ENCODE results near the gene NLGN2. TPM values are rescaled to one million over a fixed set of nuclear protein-coding genes. Genes with fewer than 3 reads are reported as not detected.

NLGN2 gene
- total and polyA plus RNA-seq, 2 of the 8 experiments (the other 6 are each of a cell fraction or from before 2014, with no cell fraction given), result 21.2 to 62.8 TPM

DNA sequence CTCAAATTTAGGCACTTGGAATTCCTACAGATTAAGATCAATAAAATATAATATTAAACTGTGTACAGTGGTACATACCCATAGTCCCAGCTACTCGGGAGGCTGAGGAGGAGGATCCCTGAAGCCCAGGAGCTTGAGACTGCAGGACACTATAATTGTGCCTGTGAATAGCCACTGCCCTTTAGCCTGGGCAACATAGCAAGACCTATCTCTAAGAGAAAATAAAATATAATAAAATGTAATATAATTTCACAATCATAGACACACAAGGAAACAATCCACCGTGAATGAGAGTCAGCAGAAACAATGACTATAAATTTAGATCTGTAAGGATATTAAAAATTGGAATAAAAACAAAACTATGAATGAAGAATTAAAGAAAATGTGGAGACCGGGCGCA lies 36.8 kb upstream of the NLGN2 start:
- peaks cover 0 to 11% (median 4%) of the 10 kb centered on the region in 4 experiments; a peak in 5 of 7 replicates for H3K4me1 ChIP-seq (replicated peaks in 1 of 4; ENCODE audit: control insufficient read depth in 3 of 4, insufficient read depth in 4 of 4, low read length in 3 of 4)
- no peaks in the 10 kb centered on the region for H3K27me3 ChIP-seq (replicated peaks in 1 of 4; ENCODE audit: control insufficient read depth in 3 of 4, extremely low read depth in 1 of 4, insufficient read depth in 3 of 4, low read length in 3 of 4)
- H2BK120ac ChIP-seq (replicated peaks; ENCODE audit: low read depth, low read length), result no peak overlapping the region
- H2AFZ ChIP-seq (ENCODE audit: low read length), result no peak overlapping the region
- no peak overlapping the region for H4K5ac ChIP-seq (ENCODE audit: insufficient read length, low read depth, low read length)
- H3K79me2 ChIP-seq (ENCODE audit: control insufficient read depth in 1 of 2, insufficient read depth in 2 of 2, low read length in 2 of 2), result no peaks in the 10 kb centered on the region
- H3K9ac ChIP-seq (replicated peaks in 1 of 4; ENCODE audit: extremely low read depth in 1 of 4, low read depth in 3 of 4, low read length in 3 of 4), result no peak overlapping the region
- WGBS, 2 experiments (ENCODE audit: extremely low coverage in 1 of 2, insufficient coverage in 1 of 2, insufficient read length in 1 of 2, insufficient replicate concordance in 2 of 2, low coverage in 1 of 2, low lambda C conversion rate in 2 of 2, missing lambda C conversion rate in 1 of 2), result 92% methylated on average over 4 of the region's 4 CpGs; no CpG with 5 or more reads in 1 of the 2 experiments
- no peak overlapping the region for H2BK15ac ChIP-seq (ENCODE audit: low read length)
- H3K18ac ChIP-seq (ENCODE audit: extremely low read depth, low read length), result no peak overlapping the region
- ChIA-PET CTCF (ENCODE audit: partially characterized antibody) (interaction anchor here (0.7 to 2.5 kb wide), 8 partner anchors 10 to 190 kb away, joined by 3 to 9 read pairs (median 4); no protein-coding TSS in a partner anchor), POLR2A (ENCODE audit: partially characterized antibody) (interaction anchor here (1.1 kb wide), 2 partner anchors 10 to 12 kb away, joined by 3 to 4 read pairs; no protein-coding TSS in a partner anchor)
- no peak overlapping the region for H3K23ac ChIP-seq (ENCODE audit: insufficient read length)
- no peak overlapping the region for H4K8ac ChIP-seq (ENCODE audit: extremely low read depth, insufficient read depth, low read length)
- no peak overlapping the region for H3K56ac ChIP-seq (replicated peaks; ENCODE audit: insufficient read length, low read depth, low read length)
- no peaks in the 10 kb centered on the region for H3K23me2 ChIP-seq (ENCODE audit: low read depth, low read length)
- H2BK12ac ChIP-seq (ENCODE audit: low read depth, low read length), result no peak overlapping the region
- H3K27ac ChIP-seq (ENCODE audit: low read depth, low read length), result no peak overlapping the region
- H3K4me2 ChIP-seq (ENCODE audit: insufficient read depth in 1 of 2, low read depth in 2 of 2, low read length in 2 of 2), result no peak overlapping the region
- H4K20me1 ChIP-seq (replicated peaks in 1 of 2; ENCODE audit: control insufficient read depth in 1 of 2, insufficient read depth in 2 of 2, low read length in 2 of 2), result no peaks in the 10 kb centered on the region
- H3K79me1 ChIP-seq (ENCODE audit: low read depth, low read length), result no peaks in the 10 kb centered on the region
- no peak overlapping the region for H4K91ac ChIP-seq (replicated peaks; ENCODE audit: insufficient read length, low read length)
- no peak overlapping the region for H3K4ac ChIP-seq (replicated peaks; ENCODE audit: insufficient read length, low read depth, low read length)
- H2BK5ac ChIP-seq (ENCODE audit: low read depth, low read length), result no peak overlapping the region
- H3K14ac ChIP-seq (ENCODE audit: insufficient read length), result no peak overlapping the region
- H2AK5ac ChIP-seq (ENCODE audit: low read depth, low read length), result no peak overlapping the region
- H3K4me3 ChIP-seq (ENCODE audit: extremely low read depth in 1 of 4, insufficient read depth in 2 of 4, low read depth in 3 of 4, low read length in 4 of 4), result no peak overlapping the region
- DNase-seq (ENCODE audit: low read depth in 1 of 2, low spot score in 2 of 2) (no peak), FAIRE-seq (no peak)
- H3K9me3 ChIP-seq (ENCODE audit: insufficient read depth in 2 of 2, low read depth in 1 of 2, low read length in 1 of 2), result no peaks in the 10 kb centered on the region
- H2BK20ac ChIP-seq (ENCODE audit: low read length), result no peak overlapping the region
- no peaks in the 10 kb centered on the region for H3K36me3 ChIP-seq (ENCODE audit: control insufficient read depth in 2 of 4, insufficient read depth in 4 of 4, low read length in 3 of 4)
- TF ChIP-seq SRF (IDR thresholded peaks at IDR 0.05; ENCODE audit: low read depth, low read length) (no peak), HDAC2 (IDR thresholded peaks at IDR 0.05; ENCODE audit: borderline replicate concordance in 1 of 2, low read depth in 2 of 2, low read length in 2 of 2) (no peak), YY1 (IDR thresholded peaks at IDR 0.05; ENCODE audit: low read depth, low read length) (no peak), SIX5 (IDR thresholded peaks at IDR 0.05; ENCODE audit: low read depth, low read length) (no peak), RBBP5 (IDR thresholded peaks at IDR 0.05; ENCODE audit: borderline replicate concordance, low read depth, low read length) (no peak), BCL11A (IDR thresholded peaks at IDR 0.05; ENCODE audit: low read depth in 2 of 2, low read length in 2 of 2) (no peak), KDM5A (IDR thresholded peaks at IDR 0.05; ENCODE audit: low read length) (no peak), CHD1 (IDR thresholded peaks at IDR 0.05; ENCODE audit: low read depth, low read length) (no peak), TEAD4 (IDR thresholded peaks at IDR 0.05; ENCODE audit: low read depth, low read length) (no peak), EZH2 (IDR thresholded peaks at IDR 0.05; ENCODE audit: low read depth, low read length, severe bottlenecking) (no peak), EGR1 (IDR thresholded peaks at IDR 0.05; ENCODE audit: borderline replicate concordance, low read depth, low read length) (no peak), SIRT6 (IDR thresholded peaks at IDR 0.05; ENCODE audit: low read length) (no peak)
- TF ChIP-seq, protein P1, sequence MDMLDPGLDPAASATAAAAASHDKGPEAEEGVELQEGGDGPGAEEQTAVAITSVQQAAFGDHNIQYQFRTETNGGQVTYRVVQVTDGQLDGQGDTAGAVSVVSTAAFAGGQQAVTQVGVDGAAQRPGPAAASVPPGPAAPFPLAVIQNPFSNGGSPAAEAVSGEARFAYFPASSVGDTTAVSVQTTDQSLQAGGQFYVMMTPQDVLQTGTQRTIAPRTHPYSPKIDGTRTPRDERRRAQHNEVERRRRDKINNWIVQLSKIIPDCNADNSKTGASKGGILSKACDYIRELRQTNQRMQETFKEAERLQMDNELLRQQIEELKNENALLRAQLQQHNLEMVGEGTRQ (IDR thresholded peaks at IDR 0.05; ENCODE audit: low read length), result no peak
